IMR-90 (cell line): ENCODE results near the gene SLC8A3. TPM values are rescaled to one million over a fixed set of nuclear protein-coding genes. Genes with fewer than 3 reads are reported as not detected.

Experiments used
- ATAC-seq: fragments of 200-7000 bp; cut with Tn5 transposase; 2 replicates; pipeline ENCODE4 v1.9.1; 2020; ENCODE audit warnings: low read depth, mild to moderate bottlenecking, moderate library complexity
- BruUV-seq: library from RNA; stranded (reverse); fragments of 400-500 nt; replicated peaks from 2 replicates; lab custom pipeline; 2021; lab: Mats Ljungman, UMichigan
- CTCF ChIA-PET: fragments of 300-600 bp; formaldehyde crosslinking; extraction: SDS; loops from one replicate; lab custom pipeline; 2021; ENCODE audit warnings: antibody characterized with exemption; lab: Yijun Ruan, JAX
- POLR2A ChIA-PET: fragments of 300-600 bp; sonication (Branson Sonifier 250); formaldehyde crosslinking; loops from one replicate; lab custom pipeline; 2022; ENCODE audit warnings: antibody characterized with exemption; ENCODE audit not compliant: unreplicated experiment; lab: Charles Lee
- DNase-seq: peaks from one replicate; pipeline ENCODE4 v3.0.0; 2013
- H2AFZ ChIP-seq: replicated peaks from 2 replicates; pipeline ENCODE3; 2013; ENCODE audit warnings: low read length, mild to moderate bottlenecking; ENCODE audit not compliant: poor library complexity
- H2AK5ac ChIP-seq: 2 replicates; pipeline ENCODE4 v1.6.1; 2013; ENCODE audit warnings: low read depth, low read length, inconsistent platforms
- H2AK9ac ChIP-seq: replicated peaks from 2 replicates; pipeline ENCODE3; 2013; ENCODE audit warnings: mild to moderate bottlenecking, low read depth, low read length, moderate library complexity; ENCODE audit not compliant: poor library complexity
- H2BK120ac ChIP-seq: 2 replicates; pipeline ENCODE4 v1.6.1; 2013; ENCODE audit warnings: low read depth, low read length, inconsistent platforms
- H2BK15ac ChIP-seq: 3 replicates; pipeline ENCODE4 v1.6.1; 2013; ENCODE audit warnings: low read depth, low read length, inconsistent platforms
- H2BK20ac ChIP-seq: 2 replicates; pipeline ENCODE4 v1.6.1; 2013; ENCODE audit warnings: low read depth, mild to moderate bottlenecking, inconsistent platforms, low read length, moderate library complexity
- H2BK5ac ChIP-seq: 2 replicates; pipeline ENCODE4 v1.6.1; 2013; ENCODE audit warnings: mild to moderate bottlenecking, low read depth, low read length, inconsistent platforms; ENCODE audit not compliant: poor library complexity, severe bottlenecking
- H3K14ac ChIP-seq: replicated peaks from 2 replicates; pipeline ENCODE4 v1.6.1; 2013; ENCODE audit warnings: low read depth, low read length, inconsistent platforms
- H3K18ac ChIP-seq: 2 replicates; pipeline ENCODE4 v1.6.1; 2013; ENCODE audit warnings: low read depth, low read length, control low read depth
- H3K23ac ChIP-seq: 2 replicates; pipeline ENCODE4 v1.6.1; 2013; ENCODE audit warnings: low read depth, low read length, inconsistent platforms
- H3K27ac ChIP-seq: 2 replicates; pipeline ENCODE4 v1.5.1; 2013; ENCODE audit warnings: mild to moderate bottlenecking, control low read depth, low read length; ENCODE audit not compliant: insufficient read depth
- H3K27me3 ChIP-seq: 2 replicates; pipeline ENCODE4 v1.6.1; 2013; ENCODE audit warnings: low read length; ENCODE audit not compliant: control insufficient read depth, insufficient read depth
- H3K36me3 ChIP-seq: 2 replicates; pipeline ENCODE4 v1.6.1; 2013; ENCODE audit warnings: low read length, mixed read lengths; ENCODE audit not compliant: control insufficient read depth, insufficient read depth
- H3K4ac ChIP-seq: 2 replicates; pipeline ENCODE4 v1.6.1; 2013; ENCODE audit warnings: low read depth, low read length, inconsistent platforms
- H3K4me1 ChIP-seq: 2 replicates; pipeline ENCODE4 v1.6.1; 2013; ENCODE audit warnings: low read length, mixed read lengths; ENCODE audit not compliant: control insufficient read depth, insufficient read depth
- H3K4me2 ChIP-seq: 2 replicates; pipeline ENCODE4 v1.6.1; 2013; ENCODE audit warnings: low read depth, mild to moderate bottlenecking, control low read depth, low read length, moderate library complexity
- H3K4me3 ChIP-seq: 2 replicates; pipeline ENCODE4 v1.5.1; 2013; ENCODE audit warnings: low read depth, mild to moderate bottlenecking, control low read depth, low read length, moderate library complexity; ENCODE audit not compliant: insufficient read depth
- H3K56ac ChIP-seq: 2 replicates; pipeline ENCODE4 v1.6.1; 2013; ENCODE audit warnings: low read length, inconsistent platforms; ENCODE audit not compliant: insufficient read depth; ENCODE audit errors: extremely low read depth
- H3K79me1 ChIP-seq, 2 experiments: 2 replicates each; pipeline ENCODE4 v1.6.1; 2013; ENCODE audit warnings: low read length in 2 of 2, inconsistent platforms in 1 of 2, low read depth in 1 of 2
- H3K9ac ChIP-seq: 2 replicates; pipeline ENCODE4 v1.6.1; 2013; ENCODE audit warnings: low read depth, low read length, control low read depth
- H3K9me1 ChIP-seq: 2 replicates; pipeline ENCODE4 v1.6.1; 2013; ENCODE audit warnings: low read length, inconsistent platforms; ENCODE audit not compliant: insufficient read depth
- H3K9me3 ChIP-seq: 2 replicates; pipeline ENCODE4 v1.6.1; 2013; ENCODE audit warnings: low read length; ENCODE audit not compliant: control insufficient read depth, insufficient read depth
- H4K20me1 ChIP-seq: 2 replicates; pipeline ENCODE4 v1.6.1; 2013; ENCODE audit warnings: low read length, inconsistent platforms; ENCODE audit not compliant: insufficient read depth
- H4K5ac ChIP-seq: 2 replicates; pipeline ENCODE4 v1.6.1; 2013; ENCODE audit warnings: mild to moderate bottlenecking, low read depth, low read length, control low read depth
- H4K8ac ChIP-seq, 2 experiments: 2 replicates each; pipeline ENCODE4 v1.6.1; 2013; ENCODE audit warnings: low read depth in 2 of 2, low read length in 2 of 2, control low read depth in 1 of 2, inconsistent platforms in 1 of 2
- H4K91ac ChIP-seq: 2 replicates; pipeline ENCODE4 v1.6.1; 2013; ENCODE audit warnings: low read depth, low read length, inconsistent platforms; ENCODE audit not compliant: insufficient read depth
- BHLHE40 ChIP-seq: fragments of 150-350 bp; IDR thresholded peaks from 2 replicates; pipeline ENCODE4 v1.6.1; 2016; ENCODE audit warnings: mild to moderate bottlenecking, low read depth, low read length
- CEBPB ChIP-seq: IDR thresholded peaks from 2 replicates; pipeline ENCODE4 v1.6.1; 2012; ENCODE audit warnings: low read depth, low read length, improper control_type of control experiment
- FOS ChIP-seq: fragments of 150-350 bp; IDR thresholded peaks from 2 replicates; pipeline ENCODE4 v1.6.1; 2016; ENCODE audit warnings: low read depth, low read length
- MAFK ChIP-seq: IDR thresholded peaks from 2 replicates; pipeline ENCODE4 v1.6.1; 2012; ENCODE audit warnings: low read depth, low read length, improper control_type of control experiment
- MXI1 ChIP-seq: IDR thresholded peaks from 2 replicates; pipeline ENCODE4 v1.6.1; 2012; ENCODE audit warnings: low read depth, mild to moderate bottlenecking, low read length, moderate library complexity, borderline replicate concordance
- RAD21 ChIP-seq: IDR thresholded peaks from 2 replicates; pipeline ENCODE4 v1.6.1; 2012; ENCODE audit warnings: low read length, improper control_type of control experiment
- RFX5 ChIP-seq: IDR thresholded peaks from 2 replicates; pipeline ENCODE4 v1.8.0; 2012; ENCODE audit warnings: low read depth, mild to moderate bottlenecking, low read length, moderate library complexity
- SMC3 ChIP-seq: fragments of 150-350 bp; IDR thresholded peaks from 2 replicates; pipeline ENCODE4 v1.6.1; 2016; ENCODE audit warnings: low read depth, mild to moderate bottlenecking, antibody characterized with exemption, low read length, moderate library complexity
- WGBS, 2 experiments: methylation state at CpG; one replicate each; pipeline versions ENCODE4 v1.1.5 to v1.1.7; 2013; ENCODE audit warnings: missing lambda C conversion rate in 2 of 2; ENCODE audit not compliant: insufficient read length in 1 of 2; ENCODE audit errors: extremely low coverage in 2 of 2; 5-methylcytosine and 5-hydroxymethylcytosine counted together
- dilution Hi-C: fragments of 300-500 bp; cut with HindIII; formaldehyde crosslinking; loops from one replicate; pipeline ENCODE4 v1.14.3; 2018; ENCODE audit warnings: low sequenced_read_pairs; ENCODE audit not compliant: unreplicated experiment
- in situ Hi-C: fragments of 300-500 bp; cut with MboI; formaldehyde crosslinking; loops from 3 replicates; pipeline ENCODE4 v1.14.3; 2019; ENCODE audit warnings: low sequenced_read_pairs, inconsistent platforms, mixed read lengths
- intact Hi-C: fragments of 100-400 bp; cut with micrococcal nuclease; formaldehyde crosslinking; loops from 2 replicates; pipeline ENCODE4 v1.10.0; 2022
- polyA plus RNA-seq, 3 experiments: library from polyadenylated mRNA; depleted of rRNA; stranded (reverse); fragments of >200 nt; gene quantifications; 2 replicates each; pipeline ENCODE4 v1.2.3, GENCODE V29; 2012; ENCODE audit warnings: low replicate concordance in 1 of 3
- total RNA-seq: library from RNA; depleted of rRNA; stranded (reverse); fragments of >200 nt; gene quantifications from 2 replicates; pipeline ENCODE4 v1.2.3, GENCODE V29; 2012
- TF ChIP-seq, protein P1 (sequence below): conservative IDR thresholded peaks from 2 replicates; pipeline ENCODE4 v1.5.1; 2012; ENCODE audit warnings: mild to moderate bottlenecking, low read depth, low read length, improper control_type of control experiment

The SLC8A3 gene
- total and polyA plus RNA-seq, 2 of the 4 experiments (the other 2 are of a cell fraction): under 0.01 TPM; not detected in 1

DNA sequence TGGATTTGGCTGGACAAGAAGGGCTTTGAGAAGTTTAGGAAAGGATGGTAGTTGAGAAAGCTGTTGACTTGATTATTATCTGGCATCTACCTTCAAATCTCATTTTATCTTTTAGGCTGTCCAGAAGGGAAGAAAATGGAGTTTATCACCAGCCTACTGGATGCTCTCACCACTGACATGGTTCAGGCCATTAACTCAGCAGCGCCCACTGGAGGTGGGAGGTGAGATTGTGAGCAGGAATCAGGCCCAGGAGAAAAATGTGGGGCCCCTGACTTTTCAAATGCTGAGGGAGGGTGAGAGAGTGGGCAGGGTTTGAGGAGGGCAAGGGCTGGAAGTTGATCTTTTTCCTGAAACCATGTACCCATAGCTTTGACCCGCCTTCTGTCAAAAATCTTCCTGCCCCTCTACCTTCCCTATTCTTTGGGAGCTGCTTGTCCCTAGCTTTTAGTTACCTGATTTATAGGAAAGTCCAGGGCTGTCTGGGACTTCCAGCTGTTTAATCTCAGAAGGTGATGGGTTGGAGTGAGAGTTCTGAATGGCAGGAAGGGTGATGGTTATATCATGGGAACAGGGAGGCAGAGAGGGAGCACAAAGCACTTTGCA, 175.4 kb downstream of the SLC8A3 start:
- TF ChIP-seq FOS (no peak), BHLHE40 (no peak), SMC3 (peak; percentile 68), MXI1 (no peak), RFX5 (no peak), CEBPB (no peak), MAFK (no peak), RAD21 (peak; percentile 70)
- TF ChIP-seq, protein P1, sequence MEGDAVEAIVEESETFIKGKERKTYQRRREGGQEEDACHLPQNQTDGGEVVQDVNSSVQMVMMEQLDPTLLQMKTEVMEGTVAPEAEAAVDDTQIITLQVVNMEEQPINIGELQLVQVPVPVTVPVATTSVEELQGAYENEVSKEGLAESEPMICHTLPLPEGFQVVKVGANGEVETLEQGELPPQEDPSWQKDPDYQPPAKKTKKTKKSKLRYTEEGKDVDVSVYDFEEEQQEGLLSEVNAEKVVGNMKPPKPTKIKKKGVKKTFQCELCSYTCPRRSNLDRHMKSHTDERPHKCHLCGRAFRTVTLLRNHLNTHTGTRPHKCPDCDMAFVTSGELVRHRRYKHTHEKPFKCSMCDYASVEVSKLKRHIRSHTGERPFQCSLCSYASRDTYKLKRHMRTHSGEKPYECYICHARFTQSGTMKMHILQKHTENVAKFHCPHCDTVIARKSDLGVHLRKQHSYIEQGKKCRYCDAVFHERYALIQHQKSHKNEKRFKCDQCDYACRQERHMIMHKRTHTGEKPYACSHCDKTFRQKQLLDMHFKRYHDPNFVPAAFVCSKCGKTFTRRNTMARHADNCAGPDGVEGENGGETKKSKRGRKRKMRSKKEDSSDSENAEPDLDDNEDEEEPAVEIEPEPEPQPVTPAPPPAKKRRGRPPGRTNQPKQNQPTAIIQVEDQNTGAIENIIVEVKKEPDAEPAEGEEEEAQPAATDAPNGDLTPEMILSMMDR: peak; percentile 61
- no peak overlapping the region for H3K56ac ChIP-seq
- H3K14ac ChIP-seq: no peak overlapping the region
- no peak overlapping the region for H3K23ac ChIP-seq
- H4K8ac ChIP-seq: no peak overlapping the region
- no peak overlapping the region for H2BK15ac ChIP-seq
- no peak overlapping the region for H2AK5ac ChIP-seq
- H2AK9ac ChIP-seq: no peak overlapping the region
- H3K27ac ChIP-seq: no peak overlapping the region
- no peak overlapping the region for H3K9ac ChIP-seq
- no peaks in the 10 kb centered on the region for H3K79me1 ChIP-seq
- H4K5ac ChIP-seq: no peak overlapping the region
- H3K27me3 ChIP-seq: no peaks in the 10 kb centered on the region
- dilution Hi-C loops (no loop called here), intact Hi-C loops (no loop called here), in situ Hi-C loops (loop anchor here (25.0 kb wide), 1 partner anchor 426 kb away; no protein-coding TSS in a partner anchor)
- no peak overlapping the region for H3K4me2 ChIP-seq
- no peak overlapping the region for H2BK5ac ChIP-seq
- H3K4ac ChIP-seq: no peak overlapping the region
- peak overlapping the region; percentile 16; the same call in 1 of the 2 replicates for H4K91ac ChIP-seq
- WGBS, 2 experiments: no CpG with 5 or more reads among the region's 2 CpGs
- ATAC-seq (peak; percentile 61; the same call in 1 of the 2 replicates), DNase-seq (peak; percentile 30)
- POLR2A ChIA-PET: interaction anchor here (0.5 kb wide), 1 partner anchor 56 kb away, joined by 3 read pairs; no protein-coding TSS in a partner anchor
- peaks cover 10% of the 10 kb centered on the region for H3K36me3 ChIP-seq
- H2AFZ ChIP-seq: no peak overlapping the region
- no peaks in the 10 kb centered on the region for H4K20me1 ChIP-seq
- no peak overlapping the region for H3K18ac ChIP-seq
- BruUV-seq: no TSS peak
- no peaks in the 10 kb centered on the region for H3K9me3 ChIP-seq
- no peak overlapping the region for H2BK20ac ChIP-seq
- H3K4me3 ChIP-seq: no peak overlapping the region
- H3K9me1 ChIP-seq: no peaks in the 10 kb centered on the region; the same call in 1 of the 2 replicates
- H3K4me1 ChIP-seq: peaks cover 4% of the 10 kb centered on the region
- H2BK120ac ChIP-seq: no peak overlapping the region
- CTCF ChIA-PET: interaction anchor here (0.6 to 1.6 kb wide), 8 partner anchors 21 to 211 kb away, joined by 3 to 7 read pairs (median 3); no protein-coding TSS in a partner anchor
